Coronary artery (tissue), 2 donors: ENCODE data around the gene NTM.

Source experiments
- DNase-seq: peaks from one replicate; pipeline ENCODE4 v3.0.0-alpha.2; 2017; ENCODE audit warnings: low spot score
- H3K27ac ChIP-seq, 2 donors: fragments of 200-600 bp; sonication (generic); one replicate each; pipeline ENCODE4 v1.5.1; 2016 to 2019
- H3K4me3 ChIP-seq: fragments of 200-600 bp; sonication (generic); 2 replicates; pipeline ENCODE4 v1.5.1; 2016; ENCODE audit warnings: mild to moderate bottlenecking, moderate library complexity
- TF ChIP-seq, protein P1 (sequence below): fragments of 200-600 bp; sonication (generic); IDR thresholded peaks from one replicate; pipeline ENCODE4 v1.5.1; 2019; ENCODE audit warnings: antibody characterized with exemption

NTM gene

DNA sequence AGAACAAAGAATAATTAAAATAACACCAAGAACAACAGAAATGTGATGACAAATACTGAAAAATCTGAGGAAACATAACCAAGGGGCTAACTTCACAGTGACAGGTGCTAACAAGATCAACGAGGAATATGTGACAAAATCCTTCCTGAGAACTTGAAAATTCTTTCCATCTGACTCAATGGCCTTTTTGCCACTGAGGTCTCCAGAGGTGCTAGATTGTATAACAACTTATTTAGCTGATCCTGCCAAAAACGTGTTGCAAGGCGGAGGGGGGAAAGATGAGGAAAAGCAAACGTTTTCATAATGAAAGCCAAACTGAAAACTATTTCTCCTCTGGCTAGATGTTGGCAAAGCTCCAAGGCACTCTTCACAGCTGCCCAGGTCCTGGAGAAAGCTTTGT lies 364.5 kb downstream of the NTM start:
- no peak overlapping the region for H3K27ac ChIP-seq
- DNase-seq = no peak
- TF ChIP-seq, protein P1, sequence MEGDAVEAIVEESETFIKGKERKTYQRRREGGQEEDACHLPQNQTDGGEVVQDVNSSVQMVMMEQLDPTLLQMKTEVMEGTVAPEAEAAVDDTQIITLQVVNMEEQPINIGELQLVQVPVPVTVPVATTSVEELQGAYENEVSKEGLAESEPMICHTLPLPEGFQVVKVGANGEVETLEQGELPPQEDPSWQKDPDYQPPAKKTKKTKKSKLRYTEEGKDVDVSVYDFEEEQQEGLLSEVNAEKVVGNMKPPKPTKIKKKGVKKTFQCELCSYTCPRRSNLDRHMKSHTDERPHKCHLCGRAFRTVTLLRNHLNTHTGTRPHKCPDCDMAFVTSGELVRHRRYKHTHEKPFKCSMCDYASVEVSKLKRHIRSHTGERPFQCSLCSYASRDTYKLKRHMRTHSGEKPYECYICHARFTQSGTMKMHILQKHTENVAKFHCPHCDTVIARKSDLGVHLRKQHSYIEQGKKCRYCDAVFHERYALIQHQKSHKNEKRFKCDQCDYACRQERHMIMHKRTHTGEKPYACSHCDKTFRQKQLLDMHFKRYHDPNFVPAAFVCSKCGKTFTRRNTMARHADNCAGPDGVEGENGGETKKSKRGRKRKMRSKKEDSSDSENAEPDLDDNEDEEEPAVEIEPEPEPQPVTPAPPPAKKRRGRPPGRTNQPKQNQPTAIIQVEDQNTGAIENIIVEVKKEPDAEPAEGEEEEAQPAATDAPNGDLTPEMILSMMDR = no peak
- H3K4me3 ChIP-seq = no peak overlapping the region

DNA sequence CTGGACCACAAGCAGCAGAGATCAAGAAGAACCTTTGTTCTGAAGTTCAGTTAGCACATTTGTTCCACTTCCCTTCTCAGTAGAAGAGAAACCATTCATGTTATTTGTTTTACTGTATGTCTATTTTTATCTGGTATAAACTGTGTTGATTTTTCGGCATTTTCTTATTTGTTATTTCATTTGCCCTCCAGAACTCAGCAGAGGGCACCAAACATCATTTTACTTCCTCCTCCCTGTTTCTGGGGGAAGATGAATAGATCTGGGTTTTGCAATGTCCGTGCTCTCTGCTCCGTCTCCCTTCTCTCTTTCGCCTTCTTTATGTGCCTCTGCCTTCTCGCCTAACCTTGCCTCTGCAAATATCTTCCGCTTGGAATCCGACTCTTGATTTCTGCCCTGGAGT lies 366.9 kb downstream of the NTM start:
- no peak for DNase-seq
- H3K27ac ChIP-seq = no peak overlapping the region
- TF ChIP-seq, protein P1 = no peak
- H3K4me3 ChIP-seq = no peak overlapping the region

DNA sequence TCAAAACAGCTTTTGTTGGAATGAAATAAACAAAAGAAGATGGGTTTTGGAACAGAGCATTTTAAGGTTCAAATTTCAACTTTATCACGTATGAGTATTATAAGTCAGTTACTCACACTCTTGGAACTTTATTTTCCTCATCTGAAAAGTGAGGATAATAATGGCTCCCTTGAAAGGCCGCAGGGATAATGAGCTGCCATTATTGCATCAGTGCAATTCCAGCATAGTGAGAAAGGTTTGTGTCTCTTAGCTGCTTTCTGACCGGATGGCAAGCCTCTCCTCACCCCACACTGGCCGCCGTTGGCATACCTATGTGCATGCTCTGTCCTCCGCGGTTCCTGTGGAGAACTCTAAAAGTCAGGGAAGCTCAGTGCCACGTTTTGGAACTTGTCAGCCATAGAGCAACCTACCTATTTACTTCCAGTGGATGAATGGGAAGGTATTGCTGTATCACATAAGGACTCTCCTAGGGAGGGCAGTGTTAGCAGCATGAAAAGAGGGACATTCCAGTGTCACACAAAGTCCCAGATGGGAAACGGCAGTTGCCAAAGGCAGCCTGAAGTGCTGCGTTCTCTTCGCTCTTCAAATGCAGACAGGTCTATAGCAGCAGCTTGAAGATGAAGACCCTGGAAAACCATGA lies 368.9 kb downstream of the NTM start:
- no peak overlapping the region for H3K4me3 ChIP-seq
- H3K27ac ChIP-seq = no peak overlapping the region
- TF ChIP-seq, protein P1 = no peak
- DNase-seq = no peak

DNA sequence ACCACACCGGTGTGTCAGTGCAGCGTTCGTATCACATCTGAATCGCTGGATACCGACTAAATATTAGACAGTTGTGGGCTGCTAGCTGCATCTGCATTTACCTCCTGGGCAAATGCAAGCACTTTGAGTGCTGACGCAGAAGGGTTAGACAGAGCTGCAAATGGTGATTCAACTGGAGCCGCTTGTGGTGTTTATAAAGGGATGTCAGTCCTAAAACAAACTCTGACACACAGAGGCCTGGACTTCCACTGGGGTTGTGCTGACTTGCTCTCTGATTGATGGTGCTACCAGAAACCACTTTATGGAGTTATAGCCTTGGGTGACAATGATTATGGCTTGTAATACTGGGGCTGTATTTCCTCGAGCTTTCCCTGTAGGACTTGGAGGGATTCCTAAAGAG lies 374.4 kb downstream of the NTM start:
- TF ChIP-seq, protein P1 = no peak
- no peak overlapping the region for H3K4me3 ChIP-seq
- no peak for DNase-seq
- no peak overlapping the region for H3K27ac ChIP-seq

DNA sequence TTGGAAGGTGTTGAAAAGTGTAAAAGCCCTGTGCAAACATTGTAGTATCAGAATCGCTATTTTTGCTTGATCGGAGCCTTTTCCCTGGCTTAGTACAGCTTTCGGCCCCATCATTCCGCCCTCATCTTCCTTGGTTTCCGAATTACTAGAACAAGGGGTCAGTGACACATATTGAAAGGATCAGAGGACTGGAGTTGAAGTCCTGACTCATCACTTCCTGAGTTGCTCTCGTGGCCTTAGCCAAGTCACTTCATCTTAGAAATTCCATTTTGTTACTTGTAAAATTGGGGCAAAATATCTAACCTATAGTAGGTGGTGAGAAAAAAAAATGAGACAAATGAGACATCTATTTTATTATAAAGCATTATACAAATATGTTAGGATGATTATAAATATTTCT lies 375.0 kb downstream of the NTM start:
- no peak overlapping the region for H3K27ac ChIP-seq
- no peak for DNase-seq
- TF ChIP-seq, protein P1 = no peak
- no peak overlapping the region for H3K4me3 ChIP-seq

DNA sequence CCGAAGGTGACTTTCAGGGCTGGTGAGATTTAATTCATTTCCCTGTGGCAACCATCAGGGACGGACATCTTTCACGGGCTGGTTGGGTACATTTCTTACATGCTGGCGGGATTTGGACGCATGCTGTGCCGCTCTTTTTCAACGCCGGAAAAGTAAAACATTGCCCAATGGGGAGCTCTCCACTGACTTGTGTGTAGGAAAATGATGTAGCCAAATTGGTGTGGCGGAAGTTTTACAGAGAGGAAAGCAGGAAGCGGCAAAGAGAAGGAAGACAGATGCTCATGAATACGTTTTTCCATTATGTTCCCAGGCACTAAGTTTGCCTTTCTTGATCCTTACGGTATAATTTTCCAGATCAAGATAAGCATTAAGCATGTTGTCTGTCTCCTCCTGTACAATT lies 375.8 kb downstream of the NTM start:
- Histone ChIP-seq H3K4me3 (no peak overlapping the region), H3K27ac (no peak overlapping the region)
- DNase-seq = no peak
- TF ChIP-seq, protein P1 = no peak
